Chondrocyte (in vitro differentiated cells): ENCODE data around the gene CA6. TPM values are rescaled to one million over a fixed set of nuclear protein-coding genes. Genes with fewer than 3 reads are reported as not detected.

Experiments
- DNase-seq: peaks from one replicate; pipeline ENCODE4 v3.0.0; 2021; ENCODE audit warnings: mixed read lengths, low spot score
- H3K27ac Mint-ChIP-seq: one replicate; pipeline ENCODE4 v1.8.0; 2021; ENCODE audit warnings: mild to moderate bottlenecking, moderate library complexity, mixed read lengths; ENCODE audit not compliant: unreplicated experiment
- H3K27me3 Mint-ChIP-seq: 2 replicates; pipeline ENCODE4 v1.8.0; 2021; ENCODE audit warnings: low read depth, mixed read lengths
- H3K36me3 Mint-ChIP-seq: 2 replicates; pipeline ENCODE4 v1.8.0; 2021; ENCODE audit warnings: low read depth, mixed read lengths
- H3K4me1 Mint-ChIP-seq: 2 replicates; pipeline ENCODE4 v1.8.0; 2021; ENCODE audit warnings: low read depth, mild to moderate bottlenecking, mixed read lengths
- H3K4me3 Mint-ChIP-seq: one replicate; pipeline ENCODE4 v1.8.0; 2021; ENCODE audit warnings: mild to moderate bottlenecking, moderate library complexity, mixed read lengths; ENCODE audit not compliant: unreplicated experiment
- H3K9me3 Mint-ChIP-seq: 2 replicates; pipeline ENCODE4 v1.8.0; 2021; ENCODE audit warnings: low read depth, mixed read lengths
- CTCF ChIP-seq: fragments of 200-600 bp; sonication (generic); IDR thresholded peaks from 2 replicates; pipeline ENCODE4 v1.5.0; 2021; ENCODE audit warnings: antibody characterized with exemption, mild to moderate bottlenecking, moderate library complexity
- total RNA-seq: library from RNA; stranded (reverse); gene quantifications from 3 replicates; pipeline ENCODE4 v1.2.1, GENCODE V29; 2021

The CA6 gene
- total RNA-seq, 1 donor from 2014 or later, result not detected

GRCh38 chr1:8943498-8944405, 1.9 kb upstream of the CA6 start:
- no peak for DNase-seq

GRCh38 chr1:8947127-8947691, 1.5 kb downstream of the CA6 start:
- Mint-ChIP-seq H3K36me3 (no peaks in the 10 kb centered on the region), H3K4me3 (no peak overlapping the region), H3K9me3 (no peaks in the 10 kb centered on the region), H3K27me3 (peaks cover 1% of the 10 kb centered on the region), H3K4me1 (no peaks in the 10 kb centered on the region), H3K27ac (no peak overlapping the region)
- DNase-seq, result no peak
- no peak for TF ChIP-seq CTCF

More at GRCh38 chr1:8943498-8944405, 1.9 kb upstream of the CA6 start:
- Mint-ChIP-seq H3K27me3 (peaks cover 1% of the 10 kb centered on the region), H3K9me3 (peaks cover 9% of the 10 kb centered on the region), H3K4me1 (peaks cover 6% of the 10 kb centered on the region), H3K36me3 (no peaks in the 10 kb centered on the region), H3K4me3 (no peak overlapping the region), H3K27ac (no peak overlapping the region)
- TF ChIP-seq CTCF, result no peak

- Mint-ChIP-seq H3K4me1 (no peaks in the 10 kb centered on the region), H3K27me3 (no peaks in the 10 kb centered on the region), H3K27ac (no peak overlapping the region), H3K9me3 (no peaks in the 10 kb centered on the region), H3K4me3 (no peak overlapping the region), H3K36me3 (no peaks in the 10 kb centered on the region)
- no peak for DNase-seq
- no peak for TF ChIP-seq CTCF
Measured at GRCh38 chr1:8950309-8950708, 4.6 kb downstream of the CA6 start.

- Mint-ChIP-seq H3K9me3 (no peaks in the 10 kb centered on the region), H3K27ac (no peak overlapping the region), H3K27me3 (no peaks in the 10 kb centered on the region), H3K36me3 (no peaks in the 10 kb centered on the region), H3K4me1 (peaks cover 3% of the 10 kb centered on the region), H3K4me3 (no peak overlapping the region)
- TF ChIP-seq CTCF, result no peak
- no peak for DNase-seq
Measured at GRCh38 chr1:8951231-8951630, 5.6 kb downstream of the CA6 start.

- no peak for DNase-seq
- H3K9me3 Mint-ChIP-seq, result peaks cover 4% of the 10 kb centered on the region
- H3K36me3 Mint-ChIP-seq, result peaks cover 3% of the 10 kb centered on the region
- H3K4me3 Mint-ChIP-seq, result no peak overlapping the region
- H3K27ac Mint-ChIP-seq, result no peak overlapping the region
- peaks cover 10% of the 10 kb centered on the region for H3K4me1 Mint-ChIP-seq
- H3K27me3 Mint-ChIP-seq, result no peaks in the 10 kb centered on the region
- TF ChIP-seq CTCF, result no peak
Measured at GRCh38 chr1:8955406-8955805, 9.7 kb downstream of the CA6 start.
